GM13977 (cell line): ENCODE data around the gene ENTREP3.

Experiments
- DNase-seq: peaks from one replicate; pipeline ENCODE4 v3.0.0; 2012; ENCODE audit warnings: low spot score
- in situ Hi-C: fragments of 300-500 bp; cut with MboI; formaldehyde crosslinking; loops from one replicate; pipeline ENCODE4 v1.12.0; 2022; ENCODE audit warnings: low sequenced_read_pairs, low pct_unique_long_range_greater_than_20kb, mixed read lengths, inconsistent platforms; ENCODE audit not compliant: unreplicated experiment
- TF ChIP-seq, protein P1 (sequence below): IDR thresholded peaks from 2 replicates; pipeline ENCODE4 v1.5.1; 2012; ENCODE audit warnings: mild to moderate bottlenecking, control low read depth; ENCODE audit not compliant: insufficient read depth; ENCODE audit errors: extremely low read depth, missing control alignments

The ENTREP3 gene

DNA sequence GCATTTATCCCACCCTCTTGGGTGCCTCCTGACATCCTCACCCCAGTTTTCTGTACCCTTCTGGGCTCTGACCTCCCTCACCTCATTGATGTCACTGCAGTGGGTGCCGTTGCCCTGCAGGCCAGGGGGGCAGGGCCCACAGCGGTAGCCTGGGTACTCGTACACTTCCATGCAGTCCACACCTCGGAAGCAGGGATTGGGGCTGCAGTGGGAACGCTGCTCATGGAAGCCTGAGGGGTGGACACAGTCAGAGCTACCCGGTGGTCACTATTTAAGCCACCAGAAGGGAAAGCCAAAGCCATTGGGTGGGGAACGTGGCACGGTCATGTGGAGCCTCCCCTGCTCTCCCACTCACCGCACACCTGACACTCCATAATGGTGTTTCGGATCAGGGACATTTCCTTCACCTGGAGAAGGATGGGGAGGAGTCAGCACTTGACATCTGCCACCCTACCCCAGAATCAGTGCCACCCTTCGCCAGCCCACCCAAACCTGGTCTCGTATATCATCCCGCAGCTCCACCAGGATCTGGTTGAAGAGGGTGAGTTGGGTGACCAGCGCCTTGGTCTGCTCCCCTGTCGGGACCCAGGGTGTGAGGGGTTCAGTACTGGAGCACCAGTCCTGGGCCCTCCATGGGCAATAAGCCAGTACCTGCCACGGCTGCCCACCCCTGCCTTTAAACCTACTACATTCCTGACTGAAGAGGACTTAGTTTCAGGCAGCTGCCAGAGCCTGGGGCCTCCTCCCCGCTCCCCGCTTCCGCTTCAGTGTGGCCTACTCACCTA, 52.4 kb downstream of the ENTREP3 start:
- TF ChIP-seq, protein P1, sequence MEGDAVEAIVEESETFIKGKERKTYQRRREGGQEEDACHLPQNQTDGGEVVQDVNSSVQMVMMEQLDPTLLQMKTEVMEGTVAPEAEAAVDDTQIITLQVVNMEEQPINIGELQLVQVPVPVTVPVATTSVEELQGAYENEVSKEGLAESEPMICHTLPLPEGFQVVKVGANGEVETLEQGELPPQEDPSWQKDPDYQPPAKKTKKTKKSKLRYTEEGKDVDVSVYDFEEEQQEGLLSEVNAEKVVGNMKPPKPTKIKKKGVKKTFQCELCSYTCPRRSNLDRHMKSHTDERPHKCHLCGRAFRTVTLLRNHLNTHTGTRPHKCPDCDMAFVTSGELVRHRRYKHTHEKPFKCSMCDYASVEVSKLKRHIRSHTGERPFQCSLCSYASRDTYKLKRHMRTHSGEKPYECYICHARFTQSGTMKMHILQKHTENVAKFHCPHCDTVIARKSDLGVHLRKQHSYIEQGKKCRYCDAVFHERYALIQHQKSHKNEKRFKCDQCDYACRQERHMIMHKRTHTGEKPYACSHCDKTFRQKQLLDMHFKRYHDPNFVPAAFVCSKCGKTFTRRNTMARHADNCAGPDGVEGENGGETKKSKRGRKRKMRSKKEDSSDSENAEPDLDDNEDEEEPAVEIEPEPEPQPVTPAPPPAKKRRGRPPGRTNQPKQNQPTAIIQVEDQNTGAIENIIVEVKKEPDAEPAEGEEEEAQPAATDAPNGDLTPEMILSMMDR, result no peak
- no peak for DNase-seq
- in situ Hi-C loops, result no loop called here

- in situ Hi-C loops, result no loop called here
- no peak for DNase-seq
- TF ChIP-seq, protein P1, result no peak
Observed at GRCh38 chr1:155202198-155202597, 53.1 kb downstream of the ENTREP3 start.

- in situ Hi-C loops, result no loop called here
- TF ChIP-seq, protein P1, result no peak
- DNase-seq, result no peak
Observed at GRCh38 chr1:155200920-155201319, 54.4 kb downstream of the ENTREP3 start.

DNA sequence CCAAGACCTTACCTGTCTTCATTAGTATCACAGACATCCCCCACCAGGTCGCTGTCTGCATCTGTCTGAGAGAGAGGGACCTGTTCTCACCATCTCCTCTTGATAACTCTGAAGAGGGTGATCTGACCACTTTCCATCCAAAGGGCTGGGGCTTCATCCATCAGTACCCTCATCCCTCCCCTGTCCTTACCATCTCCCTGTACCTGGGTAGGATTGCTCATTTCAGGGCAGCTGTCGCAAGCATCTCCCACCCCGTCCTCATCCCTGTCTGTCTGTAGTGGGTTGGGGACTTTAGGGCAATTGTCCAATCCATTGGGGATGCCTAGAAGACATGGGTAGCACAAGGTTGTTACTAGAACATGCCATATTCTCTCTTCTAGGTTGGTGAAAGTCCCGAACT, 55.5 kb downstream of the ENTREP3 start:
- TF ChIP-seq, protein P1, result no peak
- in situ Hi-C loops, result no loop called here
- DNase-seq, result no peak

DNA sequence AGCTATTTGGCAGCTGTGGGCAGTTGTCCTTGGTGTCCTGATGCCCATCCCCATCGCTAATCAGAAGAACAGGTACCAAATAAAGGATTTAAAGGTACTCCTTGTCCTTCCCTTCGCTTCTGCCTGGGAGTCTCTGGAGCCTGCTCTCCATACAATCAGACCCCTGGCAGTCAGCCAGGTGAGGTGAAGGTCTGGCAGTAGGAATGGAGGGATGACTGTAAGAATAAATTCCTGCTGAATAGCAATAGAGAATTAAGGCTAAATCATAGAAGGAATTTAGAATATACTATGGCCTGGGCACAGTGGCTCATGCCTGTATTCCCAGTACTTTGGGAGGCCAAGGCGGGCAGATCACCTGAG, 56.8 kb downstream of the ENTREP3 start:
- no peak for DNase-seq
- in situ Hi-C loops, result no loop called here

DNA sequence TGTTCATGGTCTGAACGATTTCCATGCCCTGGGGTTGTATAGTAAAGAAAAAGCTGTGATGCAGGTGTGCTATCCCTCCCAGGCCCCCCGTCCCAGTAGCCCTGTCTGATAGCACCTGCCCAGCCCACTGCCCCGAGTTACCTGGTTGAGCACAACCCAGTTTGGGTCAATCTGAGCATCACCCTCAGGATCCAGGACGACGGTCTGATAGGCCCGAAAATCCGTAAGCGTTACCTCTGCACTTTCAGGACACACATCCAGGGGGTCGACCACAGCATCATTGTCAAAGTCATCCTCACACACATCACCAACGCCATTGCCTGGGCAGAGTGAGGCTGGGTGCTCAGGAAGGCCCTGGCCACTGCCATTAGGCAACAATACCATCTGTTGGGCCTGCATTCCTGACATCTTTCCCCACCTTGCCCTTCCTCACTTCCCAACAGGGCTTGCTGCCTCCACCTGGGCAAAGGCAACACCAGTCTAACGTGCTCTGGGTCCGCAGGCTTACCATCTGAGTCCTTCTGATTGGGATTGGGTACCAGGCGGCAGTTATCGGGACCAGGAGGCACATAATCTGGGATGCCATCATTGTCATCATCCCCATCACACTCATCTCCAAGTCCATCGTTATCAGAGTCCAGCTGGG, 57.3 kb downstream of the ENTREP3 start:
- DNase-seq, result no peak
- TF ChIP-seq, protein P1, result no peak
- in situ Hi-C loops, result no loop called here

More for the DNA sequence above, 56.8 kb downstream of the ENTREP3 start:
- TF ChIP-seq, protein P1, result no peak
